Mucosa of stomach (tissue), 1 donor: ENCODE measurements around the gene ADCY5.

ENCODE experiments used
- H3K27me3 ChIP-seq: one replicate; pipeline ENCODE4 v1.7.0; 2013; ENCODE audit warnings: mild to moderate bottlenecking, low read length; ENCODE audit not compliant: control insufficient read depth, insufficient read depth
- H3K36me3 ChIP-seq: one replicate; pipeline ENCODE4 v1.7.0; 2013; ENCODE audit warnings: low read length; ENCODE audit not compliant: control insufficient read depth, insufficient read depth
- H3K4me1 ChIP-seq: one replicate; pipeline ENCODE4 v1.7.0; 2013; ENCODE audit warnings: mild to moderate bottlenecking, low read length; ENCODE audit not compliant: control insufficient read depth, insufficient read depth
- H3K4me3 ChIP-seq: one replicate; pipeline ENCODE4 v1.7.0; 2013; ENCODE audit warnings: low read length
- H3K9ac ChIP-seq: one replicate; pipeline ENCODE4 v1.7.0; 2013; ENCODE audit warnings: mild to moderate bottlenecking, low read length, moderate library complexity
- H3K9me3 ChIP-seq: one replicate; pipeline ENCODE4 v1.7.0; 2013; ENCODE audit warnings: mild to moderate bottlenecking, low read length, moderate library complexity; ENCODE audit not compliant: control insufficient read depth
- donor health status: Pancreatic carcinoma.

ADCY5 gene

GRCh38 chr3:123327480-123327879 lies 121.4 kb downstream of the ADCY5 start:
- no peaks in the 10 kb centered on the region for H3K36me3 ChIP-seq
- H3K4me1 ChIP-seq, result no peaks in the 10 kb centered on the region
- no peaks in the 10 kb centered on the region for H3K9me3 ChIP-seq
- H3K9ac ChIP-seq, result no peak overlapping the region
- no peaks in the 10 kb centered on the region for H3K27me3 ChIP-seq
- H3K4me3 ChIP-seq, result no peak overlapping the region

- Histone ChIP-seq H3K4me3 (no peak overlapping the region), H3K36me3 (no peaks in the 10 kb centered on the region), H3K4me1 (no peaks in the 10 kb centered on the region), H3K27me3 (no peaks in the 10 kb centered on the region), H3K9me3 (no peaks in the 10 kb centered on the region), H3K9ac (no peak overlapping the region)
These were observed 122.4 kb downstream of the ADCY5 start for GRCh38 chr3:123326531-123326930.

GRCh38 chr3:123325766-123326256 lies 123.1 kb downstream of the ADCY5 start:
- Histone ChIP-seq H3K27me3 (no peaks in the 10 kb centered on the region), H3K9me3 (no peaks in the 10 kb centered on the region), H3K9ac (no peak overlapping the region), H3K4me3 (no peak overlapping the region), H3K36me3 (no peaks in the 10 kb centered on the region), H3K4me1 (no peaks in the 10 kb centered on the region)

- H3K27me3 ChIP-seq, result no peaks in the 10 kb centered on the region
- no peaks in the 10 kb centered on the region for H3K4me1 ChIP-seq
- H3K4me3 ChIP-seq, result no peak overlapping the region
- no peak overlapping the region for H3K9ac ChIP-seq
- H3K36me3 ChIP-seq, result no peaks in the 10 kb centered on the region
- H3K9me3 ChIP-seq, result no peaks in the 10 kb centered on the region
These were observed 123.8 kb downstream of the ADCY5 start for GRCh38 chr3:123324880-123325765.

- Histone ChIP-seq H3K4me3 (no peak overlapping the region), H3K4me1 (no peaks in the 10 kb centered on the region)
These were observed 125.1 kb downstream of the ADCY5 start for GRCh38 chr3:123323781-123324180.

GRCh38 chr3:123322866-123323265 lies 126.0 kb downstream of the ADCY5 start:
- Histone ChIP-seq H3K36me3 (no peaks in the 10 kb centered on the region), H3K4me1 (no peaks in the 10 kb centered on the region), H3K9me3 (no peaks in the 10 kb centered on the region)

More at GRCh38 chr3:123323781-123324180, 125.1 kb downstream of the ADCY5 start:
- Histone ChIP-seq H3K36me3 (no peaks in the 10 kb centered on the region), H3K9me3 (no peaks in the 10 kb centered on the region), H3K27me3 (no peaks in the 10 kb centered on the region), H3K9ac (no peak overlapping the region)

GRCh38 chr3:123321806-123322205 lies 127.1 kb downstream of the ADCY5 start:
- Histone ChIP-seq H3K4me1 (no peaks in the 10 kb centered on the region), H3K4me3 (no peak overlapping the region), H3K9me3 (no peaks in the 10 kb centered on the region), H3K27me3 (no peaks in the 10 kb centered on the region), H3K36me3 (no peaks in the 10 kb centered on the region), H3K9ac (no peak overlapping the region)

More at GRCh38 chr3:123322866-123323265, 126.0 kb downstream of the ADCY5 start:
- H3K9ac ChIP-seq, result no peak overlapping the region
- H3K4me3 ChIP-seq, result no peak overlapping the region
- H3K27me3 ChIP-seq, result no peaks in the 10 kb centered on the region

GRCh38 chr3:123320221-123320620 lies 128.7 kb downstream of the ADCY5 start:
- H3K36me3 ChIP-seq, result no peaks in the 10 kb centered on the region
- no peaks in the 10 kb centered on the region for H3K4me1 ChIP-seq
- no peak overlapping the region for H3K4me3 ChIP-seq
- no peaks in the 10 kb centered on the region for H3K9me3 ChIP-seq
- H3K27me3 ChIP-seq, result no peaks in the 10 kb centered on the region
- no peak overlapping the region for H3K9ac ChIP-seq

GRCh38 chr3:123319760-123320159 lies 129.1 kb downstream of the ADCY5 start:
- Histone ChIP-seq H3K9me3 (no peaks in the 10 kb centered on the region), H3K27me3 (no peaks in the 10 kb centered on the region), H3K4me3 (no peak overlapping the region), H3K36me3 (no peaks in the 10 kb centered on the region), H3K4me1 (no peaks in the 10 kb centered on the region), H3K9ac (no peak overlapping the region)

- Histone ChIP-seq H3K36me3 (no peaks in the 10 kb centered on the region), H3K9ac (no peak overlapping the region), H3K27me3 (no peaks in the 10 kb centered on the region), H3K9me3 (no peaks in the 10 kb centered on the region), H3K4me1 (no peaks in the 10 kb centered on the region), H3K4me3 (no peak overlapping the region)
These were observed 130.5 kb downstream of the ADCY5 start for GRCh38 chr3:123318374-123318773.

GRCh38 chr3:123317716-123318115 lies 131.2 kb downstream of the ADCY5 start:
- no peak overlapping the region for H3K4me3 ChIP-seq
- no peaks in the 10 kb centered on the region for H3K4me1 ChIP-seq
- no peaks in the 10 kb centered on the region for H3K27me3 ChIP-seq
- no peak overlapping the region for H3K9ac ChIP-seq
- H3K36me3 ChIP-seq, result no peaks in the 10 kb centered on the region
- no peaks in the 10 kb centered on the region for H3K9me3 ChIP-seq

- Histone ChIP-seq H3K4me1 (no peaks in the 10 kb centered on the region), H3K9me3 (no peaks in the 10 kb centered on the region), H3K27me3 (no peaks in the 10 kb centered on the region), H3K9ac (no peak overlapping the region), H3K36me3 (no peaks in the 10 kb centered on the region), H3K4me3 (no peak overlapping the region)
These were observed 133.7 kb downstream of the ADCY5 start for GRCh38 chr3:123315271-123315595.
